T-helper 9 cell (primary cell): ENCODE measurements around the gene PFN1.

Source experiments
- DNase-seq: peaks from one replicate; pipeline ENCODE4 v3.0.0-alpha.2; 2020

Gene PFN1

GRCh38 chr17:4967539-4968485 is 19.5 kb upstream of the PFN1 start, which contains the start of gene SPAG7:
SPAG7 (minus strand) TSS chr17:4967817; CDS start chr17:4967804, 13 bp downstream.
- peak; percentile 89 for DNase-seq

- peak; percentile 85 for DNase-seq
Measured at GRCh38 chr17:4966844-4967538, 18.7 kb upstream of the PFN1 start.

GRCh38 chr17:4965311-4965986 is 17.1 kb upstream of the PFN1 start:
- no peak for DNase-seq

GRCh38 chr17:4960279-4960922 is 12.1 kb upstream of the PFN1 start:
- DNase-seq, result no peak

GRCh38 chr17:4959261-4959965 is 11.1 kb upstream of the PFN1 start:
- DNase-seq, result no peak

- no peak for DNase-seq
Measured at GRCh38 chr17:4958102-4958501, 9.8 kb upstream of the PFN1 start.

- DNase-seq, result peak; percentile 28
Measured at GRCh38 chr17:4956493-4957061, 8.2 kb upstream of the PFN1 start.

- DNase-seq, result no peak
Measured at GRCh38 chr17:4955091-4955490, 6.8 kb upstream of the PFN1 start.

GRCh38 chr17:4953451-4953961 is 5.2 kb upstream of the PFN1 start:
- DNase-seq, result no peak

GRCh38 chr17:4951486-4951885 is 3.2 kb upstream of the PFN1 start:
- DNase-seq, result no peak

- no peak for DNase-seq
Measured at GRCh38 chr17:4950746-4951204, 2.4 kb upstream of the PFN1 start, which contains the start of gene ENO3. ENO3 (plus strand) TSS chr17:4951119; CDS start chr17:4951830, 711 bp downstream.

- no peak for DNase-seq
Measured at GRCh38 chr17:4950075-4950745, 1.9 kb upstream of the PFN1 start.

GRCh38 chr17:4949321-4950074 is 1.2 kb upstream of the PFN1 start:
- peak; percentile 64 for DNase-seq

- peak; percentile 49 for DNase-seq
Measured at GRCh38 chr17:4948931-4949320, 596 bp upstream of the PFN1 start.

- DNase-seq, result peak; percentile 59
Measured at GRCh38 chr17:4947411-4948165, 742 bp downstream of the PFN1 start.

- no peak for DNase-seq
Measured at GRCh38 chr17:4947010-4947410, 1.3 kb downstream of the PFN1 start.

- no peak for DNase-seq
Measured at GRCh38 chr17:4946312-4946976, 1.9 kb downstream of the PFN1 start.

- DNase-seq, result no peak
Measured at GRCh38 chr17:4945944-4946280, 2.4 kb downstream of the PFN1 start.
